Middle frontal gyrus (tissue), 1 donor: ENCODE results near the gene TNP2.
"Not testable (repeated sequence)": the region's sequence is repeated elsewhere in the genome, so short reads cannot be mapped to it uniquely, and the experiment has no call there.

Experiments
- DNase-seq: peaks from one replicate; pipeline ENCODE4 v3.0.0-alpha.2; 2015; ENCODE audit warnings: low spot score; ENCODE audit errors: extremely low spot score

Gene TNP2

GRCh38 chr16:11220507-11220906 lies 48.6 kb downstream of the TNP2 start:
- not testable (repeated sequence) for DNase-seq

- DNase-seq = no peak
Observed at GRCh38 chr16:11219178-11219577, 49.9 kb downstream of the TNP2 start.

GRCh38 chr16:11218604-11218962 lies 50.5 kb downstream of the TNP2 start:
- no peak for DNase-seq
